MM.1S (cell line): ENCODE results near the gene FXYD4.

Experiments
- EZH2 ChIP-seq: fragments of 300-600 bp; sonication (generic); optimal IDR thresholded peaks from 2 replicates; pipeline ENCODE3; 2017; ENCODE audit warnings: low read depth, mild to moderate bottlenecking, antibody characterized with exemption, low read length, mixed read lengths
- EZH2phosphoT487 ChIP-seq: fragments of 300-600 bp; sonication (generic); IDR thresholded peaks from 2 replicates; pipeline ENCODE4 v1.6.1; 2018; ENCODE audit warnings: antibody characterized with exemption, low read length
- TF ChIP-seq, protein P1 (sequence below): fragments of 300-600 bp; sonication (generic); IDR thresholded peaks from 2 replicates; pipeline ENCODE4 v1.5.1; 2016; ENCODE audit warnings: antibody characterized with exemption, low read length, mixed read lengths

DNA sequence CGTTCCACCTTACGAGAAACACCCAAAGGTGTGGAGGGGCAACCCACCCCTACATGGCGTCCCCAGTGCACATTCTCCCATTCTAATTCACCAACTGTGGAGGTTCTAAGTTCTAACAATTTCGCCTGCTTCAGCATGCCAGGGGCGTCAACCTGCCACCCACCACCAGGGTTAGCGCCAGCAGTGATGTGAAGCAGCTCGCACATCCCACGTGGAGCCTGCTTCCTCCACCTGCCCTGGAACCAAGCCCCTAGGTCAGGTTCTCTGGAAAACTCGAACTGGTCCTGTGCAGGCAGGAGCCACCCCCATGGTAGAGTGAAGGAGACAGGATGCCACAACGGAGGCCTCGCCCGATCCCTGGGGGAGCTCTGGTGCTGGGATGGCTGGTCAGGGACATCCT is 33.3 kb upstream of the FXYD4 start:
- TF ChIP-seq, protein P1, sequence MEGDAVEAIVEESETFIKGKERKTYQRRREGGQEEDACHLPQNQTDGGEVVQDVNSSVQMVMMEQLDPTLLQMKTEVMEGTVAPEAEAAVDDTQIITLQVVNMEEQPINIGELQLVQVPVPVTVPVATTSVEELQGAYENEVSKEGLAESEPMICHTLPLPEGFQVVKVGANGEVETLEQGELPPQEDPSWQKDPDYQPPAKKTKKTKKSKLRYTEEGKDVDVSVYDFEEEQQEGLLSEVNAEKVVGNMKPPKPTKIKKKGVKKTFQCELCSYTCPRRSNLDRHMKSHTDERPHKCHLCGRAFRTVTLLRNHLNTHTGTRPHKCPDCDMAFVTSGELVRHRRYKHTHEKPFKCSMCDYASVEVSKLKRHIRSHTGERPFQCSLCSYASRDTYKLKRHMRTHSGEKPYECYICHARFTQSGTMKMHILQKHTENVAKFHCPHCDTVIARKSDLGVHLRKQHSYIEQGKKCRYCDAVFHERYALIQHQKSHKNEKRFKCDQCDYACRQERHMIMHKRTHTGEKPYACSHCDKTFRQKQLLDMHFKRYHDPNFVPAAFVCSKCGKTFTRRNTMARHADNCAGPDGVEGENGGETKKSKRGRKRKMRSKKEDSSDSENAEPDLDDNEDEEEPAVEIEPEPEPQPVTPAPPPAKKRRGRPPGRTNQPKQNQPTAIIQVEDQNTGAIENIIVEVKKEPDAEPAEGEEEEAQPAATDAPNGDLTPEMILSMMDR: no peak
- TF ChIP-seq EZH2 (no peak), EZH2phosphoT487 (no peak)
